ENCODE measurements around the gene ANO8.

ANO8 gene

DNA sequence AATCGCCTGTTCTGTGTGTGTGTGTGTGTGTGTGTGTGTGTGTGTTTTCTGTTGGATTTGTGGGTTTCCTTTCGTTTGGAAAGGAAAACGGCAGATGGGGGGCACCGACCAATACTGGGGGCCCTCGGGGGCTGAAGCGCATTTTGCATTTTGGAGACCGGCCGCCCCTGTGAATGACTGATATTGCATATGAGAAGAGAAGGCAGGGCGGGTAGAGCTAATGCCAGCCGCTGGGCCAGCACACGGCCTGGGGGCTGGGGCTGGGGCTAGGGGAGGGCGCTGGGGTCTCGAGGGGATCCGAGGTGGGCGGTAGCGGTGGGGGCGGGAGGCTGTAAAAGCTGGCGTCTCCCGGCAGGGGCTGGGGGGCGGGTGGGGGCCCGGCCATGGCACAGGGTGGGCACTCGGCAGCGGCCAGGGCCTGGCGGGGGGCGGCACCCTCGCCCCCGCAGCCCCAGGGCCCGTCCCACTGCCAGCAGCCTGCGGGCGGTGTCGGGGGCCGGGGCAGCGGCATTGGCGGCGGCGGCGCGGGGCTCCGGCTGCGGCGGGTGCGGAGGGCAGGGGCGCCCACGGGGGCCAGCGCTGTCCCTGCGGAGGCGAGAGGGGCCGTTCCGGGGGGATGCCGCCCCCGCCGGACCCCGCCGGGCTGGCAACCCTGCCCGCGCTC, 11.2 kb downstream of the ANO8 start:
- TF ChIP-seq CTCF (IDR thresholded peaks at IDR 0.05; ENCODE audit: insufficient read depth, low read depth, low read length, missing control alignments) = no peak
- DNase-seq (ENCODE audit: low read depth) = no peak
- H3K4me3 ChIP-seq (ENCODE audit: low read depth, low read length) = no peak overlapping the region

GRCh38 chr19:17322854-17323253, 11.8 kb downstream of the ANO8 start:
- no peak overlapping the region for H3K4me3 ChIP-seq (ENCODE audit: low read depth, low read length)
- no peak for DNase-seq (ENCODE audit: low read depth)
- TF ChIP-seq CTCF (IDR thresholded peaks at IDR 0.05; ENCODE audit: insufficient read depth, low read depth, low read length, missing control alignments) = no peak

DNA sequence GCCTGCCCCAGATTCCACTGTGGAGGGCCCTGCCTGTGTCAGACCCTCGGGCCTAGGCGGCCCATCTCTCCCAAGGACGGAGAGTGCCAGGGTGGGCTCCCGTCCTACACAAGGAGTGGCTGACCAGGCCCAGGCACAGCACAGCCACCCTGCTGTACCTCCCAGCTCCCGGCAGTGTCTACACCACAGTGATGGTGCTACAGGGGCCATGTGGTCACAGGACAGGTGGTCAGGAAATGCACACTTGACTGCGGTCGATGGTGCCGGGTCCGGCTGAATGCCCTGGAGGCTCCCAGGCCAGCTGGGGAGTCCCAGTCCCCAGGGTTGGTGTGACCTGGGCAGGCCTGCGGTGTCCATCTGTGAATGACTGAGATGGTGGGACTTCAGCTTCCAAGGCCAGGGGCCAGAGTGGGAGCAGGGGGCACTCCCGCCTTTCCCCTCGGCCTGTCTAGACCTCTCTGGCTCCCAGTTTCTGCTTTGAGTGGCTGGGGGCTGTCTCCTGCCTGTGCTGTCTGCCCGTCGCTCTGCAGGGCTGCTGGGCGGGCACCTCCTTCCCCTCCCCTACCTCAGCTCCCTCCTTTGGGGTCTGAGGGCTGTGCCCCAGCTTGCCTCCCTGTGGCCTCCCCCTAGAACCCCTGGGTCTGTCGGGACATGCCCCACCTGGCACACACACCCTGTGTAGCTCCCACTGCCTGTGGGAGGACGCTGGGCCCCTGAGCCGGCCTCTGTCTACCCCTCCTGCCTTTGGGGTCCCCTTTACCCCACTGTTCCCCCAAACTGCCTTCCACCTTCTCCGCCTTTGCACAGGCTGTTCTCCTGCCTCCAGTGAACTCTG, 12.8 kb downstream of the ANO8 start:
- no peak for TF ChIP-seq CTCF (IDR thresholded peaks at IDR 0.05; ENCODE audit: insufficient read depth, low read depth, low read length, missing control alignments)
- H3K4me3 ChIP-seq (ENCODE audit: low read depth, low read length) = no peak overlapping the region
- no peak for DNase-seq (ENCODE audit: low read depth)

- no peak for TF ChIP-seq CTCF (IDR thresholded peaks at IDR 0.05; ENCODE audit: insufficient read depth, low read depth, low read length, missing control alignments)
- DNase-seq (ENCODE audit: low read depth) = no peak
- H3K4me3 ChIP-seq (ENCODE audit: low read depth, low read length) = no peak overlapping the region
Measured at GRCh38 chr19:17320435-17320834, 14.2 kb downstream of the ANO8 start.

DNA sequence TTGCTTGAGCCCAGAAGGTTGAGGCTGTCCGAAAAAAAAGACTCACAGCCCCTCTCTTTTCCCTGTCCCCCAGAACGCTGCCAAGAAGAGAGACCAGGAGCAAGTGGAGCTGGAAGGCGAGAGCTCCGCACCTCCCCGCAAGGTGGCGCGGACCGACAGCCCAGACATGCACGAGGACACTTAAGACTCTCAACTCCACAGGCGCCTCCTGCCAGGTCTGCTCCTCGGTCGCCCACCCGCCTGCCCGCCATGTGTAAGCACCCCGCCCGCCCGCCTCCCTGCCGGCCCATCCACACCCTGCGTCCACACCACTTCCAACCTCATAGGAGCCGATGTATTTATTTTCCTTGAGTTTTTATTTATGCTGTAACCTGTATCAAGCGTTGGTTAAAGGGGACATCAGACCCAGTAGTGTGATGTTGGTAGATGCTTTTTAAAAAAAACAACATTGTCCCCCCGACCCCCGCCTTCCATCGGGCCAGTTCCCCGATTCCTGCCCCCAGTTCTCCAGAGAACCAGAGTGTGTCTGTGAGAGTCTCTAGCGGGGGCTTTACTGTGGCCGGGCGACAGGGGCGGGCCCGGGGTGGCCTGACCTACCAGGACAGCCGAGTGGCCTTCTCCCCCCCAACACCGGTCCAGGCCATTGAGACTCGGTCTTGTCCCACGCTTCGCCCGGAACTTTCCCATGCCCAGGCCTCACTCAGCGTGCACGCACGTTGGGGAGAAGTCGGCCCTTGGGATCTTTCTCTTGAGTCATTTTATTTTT, 15.0 kb downstream of the ANO8 start:
- no peak for TF ChIP-seq CTCF (IDR thresholded peaks at IDR 0.05; ENCODE audit: insufficient read depth, low read depth, low read length, missing control alignments)

DNA sequence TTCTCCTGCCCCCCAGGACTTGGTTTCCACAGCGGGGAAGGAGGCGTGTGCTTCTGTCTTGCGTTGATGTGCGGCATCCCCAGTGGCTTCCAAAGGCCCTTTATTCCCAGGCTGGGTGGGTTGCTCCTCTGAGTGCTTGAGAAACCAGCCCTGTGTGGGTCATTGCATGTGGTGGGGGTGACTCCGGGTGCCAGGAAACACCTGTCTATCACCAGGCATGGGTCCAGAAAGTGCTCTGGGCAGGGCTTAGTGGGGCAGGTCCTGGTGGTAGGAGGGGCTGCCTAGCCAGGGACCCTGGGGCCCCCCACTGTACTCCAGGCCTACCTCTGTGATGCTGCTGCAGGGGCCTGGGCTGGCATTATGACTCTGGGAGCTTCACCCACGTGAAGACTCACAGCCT, 15.7 kb downstream of the ANO8 start:
- TF ChIP-seq CTCF (IDR thresholded peaks at IDR 0.05; ENCODE audit: insufficient read depth, low read depth, low read length, missing control alignments) = no peak
- DNase-seq (ENCODE audit: low read depth) = no peak
- H3K4me3 ChIP-seq (ENCODE audit: low read depth, low read length) = no peak overlapping the region

More for the DNA sequence above, 15.0 kb downstream of the ANO8 start:
- H3K4me3 ChIP-seq (ENCODE audit: low read depth, low read length) = no peak overlapping the region
- no peak for DNase-seq (ENCODE audit: low read depth)
